Skin of body (tissue), 2 donors: Measurements from ENCODE around the gene RGS12. TPM values are rescaled to one million over a fixed set of nuclear protein-coding genes. Genes with fewer than 3 reads are reported as not detected.

Experiments used
- DNase-seq: peaks from one replicate; lab custom pipeline; 2025; lab: John Stamatoyannopoulos, UW
- total RNA-seq: library from RNA; depleted of rRNA; stranded (reverse); fragments of >200 nt; gene quantifications from one replicate; pipeline ENCODE4 v1.2.3, GENCODE V29; 2014

The RGS12 gene
- total RNA-seq, 1 donor from 2014 or later: 35.0 TPM

DNA sequence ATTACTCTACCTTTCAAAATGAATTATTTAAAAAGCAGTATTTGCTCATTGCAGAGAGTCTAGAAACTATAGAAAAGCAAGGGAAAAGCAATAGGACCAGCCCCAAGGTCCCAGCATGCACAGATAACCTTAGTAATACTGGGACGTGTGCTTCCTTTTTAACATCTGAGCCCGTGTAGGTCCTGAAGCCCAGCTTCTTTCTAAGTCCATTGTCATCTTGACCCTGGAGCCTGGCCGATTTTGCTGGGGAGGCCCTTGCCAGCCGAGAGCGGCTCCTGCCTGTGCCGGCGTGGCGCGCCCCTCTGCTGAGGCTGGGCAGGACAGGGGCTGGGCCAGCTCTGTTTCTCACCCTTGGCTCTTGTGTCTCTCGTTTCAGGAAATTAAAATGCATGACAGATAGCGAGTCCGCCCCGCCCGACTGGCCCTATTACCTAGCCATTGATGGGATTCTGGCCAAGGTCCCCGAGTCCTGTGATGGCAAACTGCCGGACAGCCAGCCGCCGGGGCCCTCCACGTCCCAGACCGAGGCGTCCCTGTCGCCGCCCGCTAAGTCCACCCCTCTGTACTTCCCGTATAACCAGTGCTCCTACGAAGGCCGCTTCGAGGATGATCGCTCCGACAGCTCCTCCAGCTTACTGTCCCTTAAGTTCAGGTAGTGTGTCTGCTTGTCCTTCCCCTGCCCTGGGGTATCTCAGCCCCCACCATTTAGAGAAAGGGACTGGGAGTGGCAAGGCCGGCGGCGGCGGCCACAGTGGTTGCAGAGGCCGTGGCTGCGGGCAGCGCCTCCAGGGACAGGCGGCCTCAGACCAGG is 39.8 kb upstream of the RGS12 start:
- no peak for DNase-seq

DNA sequence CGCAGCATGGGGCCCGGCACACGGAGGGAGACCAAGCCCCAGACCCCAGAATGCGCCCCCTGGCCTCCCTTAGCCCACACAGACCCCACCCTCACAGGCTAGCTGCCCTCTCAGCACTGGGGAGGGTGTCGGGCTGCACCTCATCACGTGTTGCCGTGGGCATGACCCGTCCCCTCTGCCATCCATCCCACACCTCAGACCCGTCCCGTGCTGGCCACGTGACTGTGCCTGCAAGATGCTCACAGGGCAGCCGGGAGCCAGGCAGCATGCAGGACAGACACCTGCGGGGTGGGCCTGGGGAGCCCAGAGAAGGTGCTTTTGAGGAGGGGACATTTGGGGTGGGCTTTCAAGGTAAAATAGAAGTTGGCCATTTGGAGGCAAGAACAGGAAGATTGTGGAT is 39.0 kb upstream of the RGS12 start:
- DNase-seq: no peak

DNA sequence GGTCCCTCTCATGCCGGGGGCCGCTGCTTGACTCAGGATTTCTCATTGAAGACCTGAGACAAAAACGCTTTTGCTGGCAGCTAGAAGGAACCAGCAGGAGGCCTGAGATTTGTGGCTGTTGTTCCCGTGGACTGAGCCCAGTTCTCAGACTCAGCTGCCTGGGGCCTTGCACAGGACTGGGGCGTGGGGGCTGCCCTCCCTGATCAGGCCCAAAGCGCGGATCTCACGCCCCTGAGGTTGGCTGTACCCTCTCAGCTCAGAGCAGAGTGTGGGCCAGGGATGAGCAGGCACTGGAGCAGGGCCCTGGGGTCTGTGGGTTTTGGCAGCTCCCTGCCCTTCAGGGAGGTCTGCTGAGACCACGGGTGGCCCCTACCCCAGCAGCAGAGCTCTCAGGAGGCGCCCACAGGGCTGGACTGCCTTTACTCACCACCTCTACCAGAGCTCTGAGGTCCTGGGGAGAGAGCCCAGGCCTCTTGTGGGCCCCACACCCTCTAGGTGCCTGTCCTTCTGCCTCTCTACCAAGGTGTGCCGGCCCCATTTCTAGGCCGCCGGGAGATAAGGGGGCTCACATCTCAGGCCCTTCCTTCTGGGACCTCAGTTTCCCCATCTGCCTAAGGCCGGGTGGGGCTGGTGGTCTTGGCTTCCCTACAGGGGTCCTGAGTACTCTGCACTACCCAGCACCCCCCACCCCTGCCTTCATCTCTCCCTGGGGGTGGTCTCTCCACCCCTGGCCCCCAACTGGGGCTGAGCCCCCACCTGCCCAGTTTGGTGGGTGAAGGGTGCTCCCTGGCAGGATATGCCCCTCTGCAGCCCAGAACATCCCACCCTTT is 38.3 kb upstream of the RGS12 start:
- DNase-seq: no peak

DNA sequence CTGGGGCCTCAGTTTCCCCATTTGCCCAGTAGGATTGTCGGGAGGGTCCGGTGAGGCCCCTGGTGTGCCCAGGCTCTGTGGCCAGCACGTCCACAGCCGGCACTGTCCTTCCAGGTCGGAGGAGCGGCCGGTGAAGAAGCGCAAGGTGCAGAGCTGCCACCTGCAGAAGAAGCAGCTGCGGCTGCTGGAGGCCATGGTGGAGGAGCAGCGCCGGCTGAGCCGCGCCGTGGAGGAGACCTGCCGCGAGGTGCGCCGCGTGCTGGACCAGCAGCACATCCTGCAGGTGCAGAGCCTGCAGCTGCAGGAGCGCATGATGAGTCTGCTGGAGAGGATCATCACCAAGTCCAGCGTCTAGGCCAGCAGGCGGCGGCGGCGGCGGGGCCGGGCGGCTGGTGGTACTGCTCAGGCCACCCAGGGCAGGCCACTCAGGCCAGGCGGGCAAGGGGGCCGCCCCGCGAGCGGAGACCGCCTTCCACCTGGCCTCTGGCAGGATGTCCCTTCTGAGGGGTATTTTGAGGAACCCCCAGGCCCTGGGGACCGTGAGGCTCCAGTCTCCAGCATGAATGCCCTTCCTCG is 37.1 kb upstream of the RGS12 start:
- DNase-seq: no peak

DNA sequence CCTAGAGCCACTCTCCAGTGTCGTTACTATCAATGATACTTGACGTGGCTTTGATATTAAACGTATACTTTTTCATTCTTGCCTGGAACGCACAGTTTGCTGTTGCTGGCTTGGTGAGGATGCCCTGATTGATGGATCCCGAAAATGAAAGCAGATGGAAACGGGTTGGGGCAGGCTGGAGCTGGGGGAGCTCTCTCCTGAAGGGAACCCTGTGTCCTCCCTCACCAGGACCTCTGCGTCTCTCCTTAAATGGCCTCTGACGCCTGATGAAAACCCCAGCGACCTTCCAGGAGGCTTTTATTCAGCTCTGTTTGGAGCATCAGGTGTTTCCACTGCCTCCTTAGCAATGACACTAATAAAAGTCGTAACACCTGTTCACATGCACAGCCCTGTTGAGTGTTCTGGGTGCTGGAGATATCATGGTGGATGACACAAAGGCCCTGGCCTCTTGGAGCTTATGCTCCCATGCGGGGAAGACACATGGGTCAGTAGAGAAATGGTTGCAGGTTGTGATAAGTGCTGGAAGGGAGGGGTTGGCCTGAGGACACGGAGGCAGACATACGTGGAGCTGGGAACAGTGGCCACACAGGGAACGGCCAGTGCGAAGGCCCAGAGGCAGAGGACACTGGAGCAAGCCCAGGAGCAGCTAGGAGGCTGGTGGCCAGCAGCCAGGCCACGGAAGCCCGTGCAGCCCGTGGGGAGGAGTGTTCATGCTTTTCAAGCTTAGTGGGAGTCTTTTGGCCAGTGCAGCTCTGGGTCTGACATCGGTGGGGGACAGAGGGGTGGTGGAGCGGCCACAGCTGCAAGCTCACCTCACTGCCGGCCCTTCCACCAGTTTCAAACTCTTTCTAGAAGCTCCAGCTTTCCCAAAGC is 36.4 kb upstream of the RGS12 start:
- DNase-seq: no peak

DNA sequence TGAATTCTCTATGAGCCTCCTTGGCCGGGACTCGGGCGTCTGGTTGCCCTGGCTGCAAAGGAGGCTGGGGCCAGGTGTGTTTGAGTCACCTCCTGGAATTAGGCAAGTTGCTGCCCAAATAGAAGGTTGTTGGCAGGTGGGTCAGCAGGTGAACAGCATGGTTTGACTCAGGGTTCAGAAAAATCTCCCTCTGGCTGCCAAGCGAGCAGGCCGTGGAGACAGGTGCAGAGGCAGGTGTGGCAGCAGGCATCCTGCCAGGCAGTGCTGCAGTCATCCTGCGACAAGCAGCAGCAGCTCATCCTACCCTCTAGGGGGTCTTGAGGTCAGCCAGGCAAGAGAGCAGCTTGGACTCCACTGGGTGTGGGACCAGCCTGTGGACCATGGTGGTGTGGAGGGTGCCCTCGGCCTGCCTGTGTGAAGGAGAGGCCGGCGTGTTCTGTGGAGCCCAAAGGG is 35.7 kb upstream of the RGS12 start:
- DNase-seq: no peak

DNA sequence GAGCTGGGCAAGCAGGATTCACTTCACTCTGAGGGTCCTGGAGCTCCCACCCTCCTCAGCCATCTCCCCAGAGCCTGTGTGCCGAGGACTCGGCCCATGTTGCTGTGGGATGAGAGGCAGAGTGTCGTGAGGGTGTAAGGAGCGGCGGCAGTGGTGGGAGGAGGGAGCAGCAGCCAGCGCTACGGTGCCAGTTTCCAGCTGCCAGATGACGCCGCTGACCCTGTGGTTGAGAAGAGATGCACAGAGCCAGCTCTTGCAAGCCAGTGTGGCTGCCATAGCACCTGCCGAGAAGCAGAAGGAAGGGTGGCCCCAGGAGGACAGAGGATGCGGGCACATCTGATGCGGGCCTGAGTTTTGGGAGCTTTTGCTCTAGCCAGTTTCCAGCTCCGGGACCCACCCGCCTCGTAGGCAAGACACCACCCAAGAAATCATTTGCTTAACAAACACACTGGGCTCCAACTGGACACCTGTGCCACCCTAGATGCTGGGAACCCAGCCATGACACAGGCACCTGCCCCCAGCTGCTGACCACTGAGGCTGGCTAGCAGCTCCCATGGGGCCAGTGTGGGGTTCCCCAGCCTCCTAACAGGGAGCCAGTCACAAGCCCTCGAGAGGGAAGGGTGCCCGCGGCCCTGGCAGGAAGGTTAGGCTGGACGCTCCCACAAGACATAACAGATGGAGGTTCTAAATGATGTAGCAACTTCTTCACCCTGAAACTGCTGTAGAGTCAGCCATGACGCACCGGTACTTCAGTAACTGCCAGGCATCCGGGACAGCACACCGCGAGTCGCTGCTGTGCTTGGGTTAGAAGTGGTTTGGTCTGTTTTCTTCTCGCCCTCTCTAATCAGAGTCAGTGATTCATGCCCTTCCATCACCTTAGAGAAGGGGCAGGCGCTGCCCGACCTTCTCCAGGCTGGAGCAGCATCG is 35.0 kb upstream of the RGS12 start:
- DNase-seq: no peak

DNA sequence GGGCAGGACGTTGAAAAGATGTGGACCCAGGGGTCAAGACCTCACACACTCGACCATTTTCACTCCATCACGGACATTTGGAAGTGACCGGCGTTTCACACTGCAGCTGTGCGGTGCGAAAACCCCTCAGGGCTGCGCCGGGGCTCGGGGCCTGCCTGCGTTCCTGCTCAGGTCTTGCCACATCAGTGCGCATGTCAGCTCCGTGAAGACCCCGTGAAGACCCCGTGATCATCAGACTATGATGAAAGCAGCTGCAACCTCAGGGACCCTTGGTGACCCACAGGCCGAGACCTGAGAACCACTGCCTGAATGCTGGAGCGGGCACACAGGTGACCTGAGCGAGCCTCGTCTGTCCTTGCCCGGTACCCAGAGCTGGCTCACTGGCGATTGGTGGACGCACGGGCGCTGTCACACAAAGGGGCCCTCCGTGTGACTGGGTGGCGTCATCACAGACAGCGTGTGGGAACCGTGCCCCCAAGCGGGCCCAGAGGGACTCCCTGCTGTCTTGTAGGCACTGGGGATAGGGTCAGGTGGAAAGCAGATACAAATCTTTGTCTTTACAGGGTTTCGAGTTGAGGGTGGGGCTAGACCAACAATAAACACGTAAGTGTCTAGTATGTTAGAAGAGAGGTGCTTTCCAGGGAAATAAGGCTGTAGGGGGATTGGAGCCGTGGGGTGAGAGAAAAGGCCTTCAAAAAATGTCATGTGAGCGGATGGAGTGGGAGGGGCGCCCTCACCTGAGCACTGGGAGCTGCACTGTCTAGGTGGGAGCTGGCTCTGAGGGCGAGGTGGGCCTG is 31.2 kb upstream of the RGS12 start:
- no peak for DNase-seq

DNA sequence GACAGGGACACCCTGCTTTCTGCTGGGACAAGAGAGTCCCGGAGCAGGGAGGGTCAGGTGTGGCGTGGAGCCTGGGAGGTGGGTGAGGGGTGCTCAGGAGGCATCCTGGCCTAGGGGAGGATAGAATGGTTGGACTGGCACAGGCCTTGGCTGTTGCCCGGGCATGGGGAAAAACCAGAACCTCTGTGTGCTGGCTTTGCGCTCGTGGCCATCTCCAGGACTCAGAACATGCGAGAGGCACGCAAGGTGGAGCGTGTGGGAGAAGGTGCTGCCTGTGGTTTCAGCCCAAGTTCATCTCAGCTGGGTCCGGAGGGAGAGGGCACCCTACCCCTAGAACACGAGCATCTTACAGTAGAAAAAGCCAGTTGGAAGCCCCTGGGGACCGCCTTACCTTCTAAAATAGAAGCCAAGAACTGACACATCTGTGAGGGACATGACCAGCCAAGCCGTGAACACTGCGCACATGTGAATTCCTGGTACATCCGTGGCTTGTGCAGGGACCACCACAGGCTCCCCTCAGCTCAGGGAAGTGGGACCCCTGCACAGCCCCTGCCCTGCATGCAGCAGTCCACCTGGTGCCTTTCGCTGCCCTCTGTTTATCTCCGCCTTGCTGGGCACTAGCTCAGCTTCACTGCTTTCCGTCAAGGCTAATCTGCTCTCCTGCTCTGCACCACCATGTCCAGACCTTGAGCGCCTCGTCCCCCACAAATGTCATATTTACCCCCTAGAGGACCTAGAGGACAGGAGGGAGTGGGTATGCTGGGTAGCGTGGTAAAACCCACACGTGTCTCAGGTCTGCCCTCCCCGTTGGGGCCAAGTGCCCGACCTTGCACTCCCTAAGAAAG is 30.4 kb upstream of the RGS12 start:
- DNase-seq: no peak

DNA sequence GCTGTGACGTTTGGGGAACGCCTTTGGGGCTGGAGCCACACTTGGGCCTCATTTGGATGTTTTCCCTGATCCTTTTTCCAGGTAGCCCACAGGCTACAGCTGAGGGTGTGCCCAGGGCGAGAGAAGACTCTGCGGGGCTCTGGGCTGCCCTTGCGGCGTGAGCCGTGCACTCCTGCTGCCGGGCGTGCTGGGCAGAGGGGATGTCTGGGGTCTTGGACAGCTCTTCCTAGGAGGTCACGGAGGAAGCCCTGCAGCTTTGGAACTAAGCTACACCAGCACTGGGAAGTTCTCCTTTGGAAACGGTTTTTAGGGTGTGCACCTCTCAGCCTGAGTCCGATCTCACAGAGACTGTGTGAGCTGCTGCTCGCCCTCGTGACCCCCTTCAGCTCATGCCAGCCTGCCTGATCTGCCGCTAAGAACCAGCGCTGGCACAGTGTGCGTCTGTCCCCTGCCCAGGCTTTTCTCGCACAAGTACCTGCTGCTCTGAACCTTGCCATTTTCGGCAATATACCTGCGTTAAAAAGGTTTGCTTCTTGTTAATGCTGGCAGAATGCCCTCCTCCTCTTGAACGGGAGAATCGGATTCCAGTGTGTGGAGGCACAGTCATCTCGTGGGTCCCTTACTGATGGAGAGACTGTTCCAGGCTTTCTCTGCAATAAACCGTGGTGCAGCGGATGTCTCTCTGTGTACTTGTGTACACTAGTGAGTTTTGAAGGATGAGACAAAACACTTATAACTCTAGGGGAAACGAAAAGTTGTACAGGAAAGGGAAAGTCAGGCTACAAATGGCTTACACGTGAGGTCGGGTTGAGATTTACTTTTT is 29.6 kb upstream of the RGS12 start:
- no peak for DNase-seq

DNA sequence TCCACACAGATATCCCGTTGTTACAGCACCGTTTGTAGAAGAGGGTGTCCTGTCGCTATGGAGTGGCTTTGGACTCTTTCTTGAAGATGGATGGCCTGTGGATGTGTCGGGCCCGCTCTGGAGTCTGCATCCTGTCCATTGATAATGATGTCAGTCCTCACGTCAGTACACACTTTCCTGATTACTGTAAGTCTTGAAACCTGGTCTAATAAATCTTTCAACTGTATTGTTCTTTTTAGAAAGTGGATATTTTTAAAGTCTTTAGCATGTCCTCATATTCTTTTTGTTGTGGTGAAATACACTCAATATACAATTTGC is 29.0 kb upstream of the RGS12 start:
- no peak for DNase-seq

DNA sequence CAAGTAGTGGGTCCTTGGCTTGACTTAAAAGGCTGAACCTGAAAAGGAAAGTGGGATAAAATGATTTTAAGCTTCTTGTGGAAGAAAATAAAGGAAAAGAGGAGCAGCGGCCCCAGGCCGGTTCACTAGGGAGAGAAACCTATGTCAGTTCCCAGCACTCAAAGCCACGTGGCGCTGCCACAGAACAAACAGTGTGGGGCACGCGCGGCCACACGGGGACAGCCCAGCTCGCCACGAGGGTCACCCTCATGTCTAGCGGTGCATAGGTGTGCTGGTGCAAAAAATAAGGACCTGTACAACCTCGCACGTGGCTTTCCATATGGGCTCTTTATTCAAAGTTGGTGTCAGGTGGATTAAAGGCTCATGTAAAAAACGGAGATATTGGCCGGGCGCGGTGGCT is 26.7 kb upstream of the RGS12 start:
- no peak for DNase-seq

DNA sequence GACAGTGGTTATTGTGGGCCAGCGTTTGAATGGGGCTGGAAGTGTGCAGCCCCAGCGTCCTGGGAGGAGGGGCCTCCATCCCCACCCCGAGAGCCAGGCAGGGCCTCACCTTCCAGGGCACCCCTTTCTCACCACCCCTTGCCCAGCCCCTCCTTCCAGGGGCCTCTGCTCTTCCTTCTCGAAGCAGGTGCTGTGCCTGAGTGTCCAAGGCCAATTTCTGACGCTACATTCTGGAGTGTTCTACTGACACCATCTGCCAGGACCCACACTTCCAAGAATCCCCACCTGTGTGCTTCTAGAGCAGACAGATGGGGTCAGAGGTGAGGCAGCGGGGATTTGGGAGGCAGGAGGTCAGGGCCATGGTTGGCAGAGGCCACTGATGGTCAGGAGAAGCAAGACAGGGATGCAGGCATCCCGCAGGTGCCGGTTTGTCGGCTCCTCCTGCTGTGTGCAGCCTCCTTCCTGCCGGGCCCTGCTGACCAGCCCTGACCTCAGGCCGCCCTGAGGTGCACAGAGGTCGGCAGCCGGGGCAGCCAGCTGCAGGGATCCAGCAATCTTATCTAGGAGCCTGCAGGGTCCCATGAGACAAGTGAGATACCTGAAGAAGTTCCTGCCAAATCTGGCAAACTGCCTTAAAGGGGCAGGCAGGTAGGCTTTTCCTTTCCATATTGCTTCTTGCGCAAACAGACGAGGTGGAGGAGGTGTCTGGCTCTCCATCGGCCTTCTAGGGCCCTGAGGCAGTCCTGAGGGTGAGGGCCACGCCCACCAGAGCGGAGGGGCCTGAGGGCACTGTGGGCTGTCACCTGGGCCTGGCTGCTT is 25.0 kb upstream of the RGS12 start:
- no peak for DNase-seq

DNA sequence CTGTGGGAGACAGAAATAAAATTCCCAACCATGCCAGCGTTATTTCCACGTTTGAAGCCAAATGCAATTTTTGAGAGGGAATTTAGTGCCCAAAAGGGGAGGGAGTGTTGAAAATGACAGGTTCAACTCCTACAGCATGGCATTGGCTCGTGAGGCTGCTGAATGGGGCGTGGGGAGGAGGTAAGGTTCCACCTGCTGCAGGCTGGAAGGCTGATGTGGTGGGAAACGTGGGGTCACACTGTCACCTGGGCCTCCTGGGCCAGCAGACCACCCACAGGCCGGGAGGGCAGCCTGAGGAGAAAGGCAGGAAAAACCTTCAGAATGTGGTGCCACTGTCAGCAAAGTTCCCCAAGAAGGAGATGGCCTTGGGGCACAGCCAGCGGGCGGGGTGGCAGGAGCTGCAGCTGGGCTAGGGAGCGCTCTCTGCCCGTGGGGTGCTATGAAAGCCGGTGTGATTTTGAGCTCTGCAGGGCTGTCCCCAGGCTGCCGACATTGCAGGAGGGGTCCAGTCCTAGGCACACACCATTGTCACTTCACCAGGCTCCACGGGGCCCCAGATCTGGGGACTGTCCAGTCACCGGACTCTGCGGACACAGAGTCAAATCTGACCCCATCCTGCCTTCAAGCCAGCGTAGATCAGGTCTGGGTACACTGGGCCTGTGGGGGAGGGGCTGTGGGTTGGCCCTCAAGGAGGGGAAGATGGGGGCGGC is 24.3 kb upstream of the RGS12 start:
- DNase-seq: no peak

DNA sequence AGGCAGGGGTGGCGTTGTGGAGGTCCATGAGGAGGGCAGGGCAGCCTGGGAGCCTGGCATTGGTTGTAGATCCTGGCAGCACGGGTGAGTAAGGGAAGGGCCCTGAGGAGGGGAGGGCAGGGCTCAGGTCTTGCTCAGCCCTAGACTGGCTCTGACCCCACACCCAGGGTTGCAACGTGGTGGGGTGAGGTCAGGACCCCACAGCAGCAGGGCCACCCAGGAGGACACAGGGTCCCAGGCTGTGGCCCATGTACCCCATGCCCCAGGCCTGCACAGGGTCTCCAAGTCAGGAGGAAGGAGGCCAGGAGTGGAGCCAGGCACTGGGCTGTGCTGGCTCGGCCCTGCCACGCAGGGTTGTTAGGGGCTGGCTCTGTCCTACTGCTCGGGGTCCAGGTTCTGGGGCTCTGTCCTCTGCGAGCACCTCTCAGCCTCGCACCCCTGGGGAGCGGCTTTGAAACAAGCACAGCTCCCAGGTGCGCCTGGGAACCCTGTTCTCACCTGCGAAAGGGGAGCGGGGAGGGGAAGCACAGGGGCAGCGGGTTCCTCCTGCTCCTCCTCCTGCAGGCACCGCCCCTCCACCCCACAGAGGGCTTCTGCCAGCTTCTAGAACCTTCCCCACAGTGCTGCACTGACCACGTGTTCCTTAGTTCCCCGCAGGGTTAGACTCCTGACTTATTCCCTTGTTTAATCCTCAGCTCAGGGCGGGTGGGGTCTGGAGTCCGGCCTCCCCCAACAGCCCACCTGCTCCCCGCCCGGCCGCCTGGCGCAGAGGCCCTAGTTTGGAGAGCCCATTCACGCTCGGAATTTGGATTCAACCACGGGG is 23.5 kb upstream of the RGS12 start:
- DNase-seq: no peak
